Stimulated activated naive B cell treated with anti-CD40 and anti-IgM and Interleukin-4, amounts not matched to agents 10 μg/mL and 1 μg/mL and 100 μg/mL, for 72 hours (primary cell): ENCODE data around the gene KCTD19.

Experiments
- ATAC-seq, 2 donors: fragments of 150-1000 bp; cut with Tn5 transposase; replicated peaks; 2 replicates each; pipeline ENCODE4 v1.10.0; 2021; ENCODE audit warnings: moderate library complexity in 1 of 2
- DNase-seq: peaks from one replicate; pipeline ENCODE4 v3.0.0; 2021
- H3K27ac Mint-ChIP-seq: one replicate; pipeline ENCODE4 v1.8.0; 2022; ENCODE audit warnings: mild to moderate bottlenecking, mixed read lengths
- H3K27me3 Mint-ChIP-seq, 2 donors: one replicate each; pipeline ENCODE4 v1.8.0; 2022; ENCODE audit warnings: mixed read lengths in 2 of 2
- H3K36me3 Mint-ChIP-seq, 2 donors: one replicate each; pipeline ENCODE4 v1.8.0; 2022; ENCODE audit warnings: mixed read lengths in 2 of 2, mild to moderate bottlenecking in 1 of 2
- H3K4me1 Mint-ChIP-seq, 2 donors: one replicate each; pipeline ENCODE4 v1.8.0; 2022; ENCODE audit warnings: mixed read lengths in 2 of 2, mild to moderate bottlenecking in 1 of 2
- H3K4me3 Mint-ChIP-seq, 2 donors: one replicate each; pipeline ENCODE4 v1.8.0; 2022; ENCODE audit warnings: mild to moderate bottlenecking in 2 of 2, mixed read lengths in 2 of 2, moderate library complexity in 1 of 2
- H3K9me3 Mint-ChIP-seq, 2 donors: one replicate each; pipeline ENCODE4 v1.8.0; 2022; ENCODE audit warnings: mixed read lengths in 2 of 2, mild to moderate bottlenecking in 1 of 2

KCTD19 gene

GRCh38 chr16:67270931-67271338 is 55.6 kb downstream of the KCTD19 start:
- no peak for ATAC-seq
- H3K4me1 Mint-ChIP-seq, result peaks cover 0 to 2% of the 10 kb centered on the region in 2 donors
- no peak overlapping the region for H3K27ac Mint-ChIP-seq
- H3K9me3 Mint-ChIP-seq, result no peaks in the 10 kb centered on the region
- peaks cover 0 to 3% of the 10 kb centered on the region in 2 donors for H3K36me3 Mint-ChIP-seq
- peaks cover 0 to 3% of the 10 kb centered on the region in 2 donors for H3K27me3 Mint-ChIP-seq
- H3K4me3 Mint-ChIP-seq, result no peak overlapping the region
- no peak for DNase-seq

DNA sequence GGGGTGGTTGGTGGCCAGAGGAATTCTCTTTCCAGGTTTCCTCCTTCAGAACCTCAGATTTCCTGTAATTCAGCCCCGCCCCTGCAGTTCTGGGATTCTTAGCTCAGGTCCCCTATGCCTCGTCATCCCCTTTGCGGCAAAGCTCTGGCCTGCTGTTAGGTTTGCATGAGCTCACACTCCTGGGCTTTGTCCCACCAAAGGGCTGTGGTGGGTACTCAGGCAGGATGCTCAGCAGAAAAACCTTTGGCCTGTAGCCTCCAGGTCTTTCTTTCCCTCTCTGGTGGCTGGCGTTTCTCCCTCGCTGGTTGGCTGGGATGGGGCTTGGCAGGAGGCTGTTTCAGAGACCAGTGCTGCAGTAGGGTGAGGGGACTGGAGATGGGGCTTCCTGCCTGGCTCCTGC is 56.8 kb downstream of the KCTD19 start:
- no peak overlapping the region for H3K4me3 Mint-ChIP-seq
- DNase-seq (no peak), ATAC-seq (no peak)
- no peaks in the 10 kb centered on the region for H3K4me1 Mint-ChIP-seq
- H3K9me3 Mint-ChIP-seq, result no peaks in the 10 kb centered on the region
- no peaks in the 10 kb centered on the region for H3K36me3 Mint-ChIP-seq
- H3K27ac Mint-ChIP-seq, result no peak overlapping the region
- peaks cover 0 to 7% of the 10 kb centered on the region in 2 donors for H3K27me3 Mint-ChIP-seq

GRCh38 chr16:67268136-67268579 is 58.4 kb downstream of the KCTD19 start:
- Mint-ChIP-seq H3K27me3 (peaks cover 2 to 18% of the 10 kb centered on the region in 2 donors), H3K27ac (no peak overlapping the region), H3K36me3 (no peaks in the 10 kb centered on the region), H3K9me3 (no peaks in the 10 kb centered on the region), H3K4me1 (no peaks in the 10 kb centered on the region), H3K4me3 (no peak overlapping the region)
- DNase-seq (no peak), ATAC-seq (no peak)

GRCh38 chr16:67265834-67266233 is 60.7 kb downstream of the KCTD19 start:
- Mint-ChIP-seq H3K4me3 (no peak overlapping the region), H3K27me3 (peaks cover 8 to 24% of the 10 kb centered on the region in 2 donors), H3K9me3 (no peaks in the 10 kb centered on the region), H3K27ac (peak overlapping the region; percentile 37), H3K4me1 (no peaks in the 10 kb centered on the region), H3K36me3 (no peaks in the 10 kb centered on the region)
- DNase-seq (no peak), ATAC-seq (no peak)

DNA sequence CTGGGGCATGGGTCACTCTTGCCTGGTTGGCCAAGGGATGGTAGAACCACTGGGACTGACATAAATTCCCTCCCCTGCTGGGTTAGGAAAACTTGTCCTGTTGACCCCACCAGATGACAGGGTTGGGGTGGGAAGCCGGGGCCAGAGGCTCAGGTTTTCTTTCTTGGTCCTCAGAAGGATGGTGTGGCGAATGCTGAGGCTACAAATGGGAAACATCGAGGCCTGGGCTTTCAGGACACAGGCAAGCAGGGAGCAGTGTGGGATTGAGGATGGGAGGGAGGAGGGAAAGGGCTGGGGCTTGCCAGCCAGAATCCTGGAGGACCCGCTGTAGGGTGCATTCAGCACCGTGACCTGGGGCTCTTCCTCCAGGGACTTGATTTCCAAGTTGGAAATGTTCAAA is 61.7 kb downstream of the KCTD19 start:
- DNase-seq (no peak), ATAC-seq (no peak)
- Mint-ChIP-seq H3K36me3 (no peaks in the 10 kb centered on the region), H3K27ac (no peak overlapping the region), H3K4me1 (no peaks in the 10 kb centered on the region), H3K4me3 (no peak overlapping the region), H3K27me3 (peaks cover 8 to 24% of the 10 kb centered on the region in 2 donors), H3K9me3 (no peaks in the 10 kb centered on the region)

- Mint-ChIP-seq H3K9me3 (no peaks in the 10 kb centered on the region), H3K36me3 (no peaks in the 10 kb centered on the region), H3K27me3 (peaks cover 8 to 24% of the 10 kb centered on the region in 2 donors), H3K4me1 (no peaks in the 10 kb centered on the region), H3K27ac (peak overlapping the region; percentile 26), H3K4me3 (no peak overlapping the region)
- ATAC-seq (no peak), DNase-seq (no peak)
Observed at GRCh38 chr16:67264277-67264676, 62.3 kb downstream of the KCTD19 start.

- Mint-ChIP-seq H3K36me3 (no peaks in the 10 kb centered on the region), H3K9me3 (no peaks in the 10 kb centered on the region), H3K27me3 (peaks cover 8 to 24% of the 10 kb centered on the region in 2 donors), H3K4me3 (no peak overlapping the region), H3K4me1 (no peaks in the 10 kb centered on the region), H3K27ac (no peak overlapping the region)
- no peak for DNase-seq
- ATAC-seq, result no peak
Observed at GRCh38 chr16:67263201-67263600, 63.3 kb downstream of the KCTD19 start.

- ATAC-seq, result peak; percentile 83 to 85
- H3K4me1 Mint-ChIP-seq, result no peaks in the 10 kb centered on the region
- no peak overlapping the region for H3K27ac Mint-ChIP-seq
- H3K27me3 Mint-ChIP-seq, result peaks cover 25 to 27% of the 10 kb centered on the region in 2 donors
- no peak overlapping the region for H3K4me3 Mint-ChIP-seq
- H3K36me3 Mint-ChIP-seq, result no peaks in the 10 kb centered on the region
- H3K9me3 Mint-ChIP-seq, result no peaks in the 10 kb centered on the region
- DNase-seq, result no peak
Observed at GRCh38 chr16:67260426-67261063, 66.0 kb downstream of the KCTD19 start.

DNA sequence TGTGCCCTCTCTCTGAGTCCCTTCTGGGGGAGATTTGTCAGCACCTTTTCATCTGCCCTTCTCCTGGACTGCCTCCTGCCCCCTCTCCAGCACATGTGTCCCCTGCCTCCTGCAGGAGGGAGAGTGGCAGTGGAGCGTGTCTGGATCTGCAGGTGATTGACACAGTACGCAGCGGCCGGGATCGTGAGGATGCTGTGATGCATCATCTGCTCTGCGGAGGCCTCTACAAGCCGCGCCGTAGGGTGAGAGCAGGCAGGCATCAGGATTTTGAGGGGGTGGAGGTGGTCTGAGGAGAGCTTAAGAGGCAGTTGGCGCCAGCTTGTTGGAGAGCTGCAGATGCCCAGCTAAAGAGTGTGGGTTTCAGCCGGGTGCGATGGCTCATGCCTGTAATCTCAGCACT is 66.8 kb downstream of the KCTD19 start:
- H3K27me3 Mint-ChIP-seq, result peaks cover 28 to 32% of the 10 kb centered on the region in 2 donors
- no peaks in the 10 kb centered on the region for H3K4me1 Mint-ChIP-seq
- DNase-seq (no peak), ATAC-seq (no peak)
- H3K9me3 Mint-ChIP-seq, result no peaks in the 10 kb centered on the region
- H3K36me3 Mint-ChIP-seq, result no peaks in the 10 kb centered on the region
- no peak overlapping the region for H3K4me3 Mint-ChIP-seq
- H3K27ac Mint-ChIP-seq, result no peak overlapping the region

- H3K27ac Mint-ChIP-seq, result no peak overlapping the region
- no peaks in the 10 kb centered on the region for H3K9me3 Mint-ChIP-seq
- ATAC-seq (no peak), DNase-seq (no peak)
- H3K4me3 Mint-ChIP-seq, result no peak overlapping the region
- H3K27me3 Mint-ChIP-seq, result peaks cover 25 to 28% of the 10 kb centered on the region in 2 donors
- H3K4me1 Mint-ChIP-seq, result no peaks in the 10 kb centered on the region
- H3K36me3 Mint-ChIP-seq, result peaks cover 0 to under 1% of the 10 kb centered on the region in 2 donors
Observed at GRCh38 chr16:67258161-67258835, 68.2 kb downstream of the KCTD19 start.

DNA sequence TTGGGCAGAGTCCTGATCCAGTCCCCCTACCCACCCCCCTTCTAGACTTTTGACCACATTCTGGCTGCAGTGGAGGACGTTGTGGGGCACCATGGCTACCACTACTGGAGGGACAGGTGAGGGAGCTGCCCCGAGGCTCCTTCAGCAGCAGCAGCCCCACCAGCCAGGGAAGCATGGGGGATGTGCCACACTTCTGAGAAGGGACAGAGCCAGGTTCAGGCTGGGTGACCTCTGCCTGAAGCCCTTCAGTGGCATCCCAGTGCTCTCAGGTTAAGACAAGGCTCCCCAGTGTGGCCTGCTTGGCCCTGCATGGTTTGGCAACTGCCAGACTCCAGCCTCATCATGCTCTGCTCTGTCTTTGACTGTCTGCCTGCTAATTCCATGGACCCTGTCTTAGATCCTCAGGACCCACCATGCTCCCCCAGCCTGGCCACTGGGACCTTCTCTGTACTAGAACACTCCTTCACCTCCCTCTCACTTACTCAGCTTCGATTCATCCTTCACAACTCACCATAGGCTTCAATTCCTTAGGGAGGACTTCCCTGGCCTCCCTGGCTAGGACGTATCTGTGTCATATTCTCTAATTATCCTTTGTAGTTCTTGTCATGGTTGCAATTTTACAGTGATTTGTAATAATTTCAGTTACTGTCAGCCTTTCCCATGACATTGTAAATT is 68.9 kb downstream of the KCTD19 start:
- Mint-ChIP-seq H3K4me3 (no peak overlapping the region), H3K27me3 (peaks cover 24 to 25% of the 10 kb centered on the region in 2 donors), H3K36me3 (peaks cover 2 to 3% of the 10 kb centered on the region in 2 donors)

DNA sequence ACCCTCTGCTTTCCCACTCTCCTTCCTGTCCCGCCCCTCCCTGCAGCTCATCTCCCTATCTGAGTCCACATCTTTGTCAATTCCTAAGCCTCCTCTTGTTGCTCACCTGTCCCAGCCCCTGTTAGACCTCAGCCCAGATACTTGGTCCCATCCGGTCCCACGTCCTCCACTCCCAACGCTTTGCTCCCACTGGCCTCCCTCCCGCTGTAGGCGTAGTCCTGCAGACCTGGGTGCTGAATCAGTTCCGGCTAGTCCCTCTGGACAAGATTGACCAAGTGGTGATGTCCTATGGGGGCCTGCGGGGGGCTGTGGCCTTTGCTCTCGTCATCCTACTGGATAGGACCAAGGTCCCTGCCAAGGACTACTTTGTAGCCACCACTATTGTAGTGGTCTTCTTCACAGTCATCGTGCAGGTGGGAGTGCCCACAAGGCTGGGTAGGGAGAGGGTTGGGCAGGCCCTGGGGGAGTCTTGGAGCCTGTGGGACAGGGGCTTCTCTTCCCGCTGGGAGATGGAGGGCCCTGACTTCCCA is 69.8 kb downstream of the KCTD19 start:
- peaks cover 28 to 31% of the 10 kb centered on the region in 2 donors for H3K27me3 Mint-ChIP-seq
- DNase-seq (no peak), ATAC-seq (no peak)
- peaks cover 2 to 4% of the 10 kb centered on the region in 2 donors for H3K36me3 Mint-ChIP-seq
- no peak overlapping the region for H3K27ac Mint-ChIP-seq
- H3K4me3 Mint-ChIP-seq, result no peak overlapping the region
- H3K4me1 Mint-ChIP-seq, result no peaks in the 10 kb centered on the region
- no peaks in the 10 kb centered on the region for H3K9me3 Mint-ChIP-seq

More for the DNA sequence above, 68.9 kb downstream of the KCTD19 start:
- ATAC-seq (no peak), DNase-seq (no peak)
- H3K4me1 Mint-ChIP-seq, result no peaks in the 10 kb centered on the region
- no peak overlapping the region for H3K27ac Mint-ChIP-seq
- H3K9me3 Mint-ChIP-seq, result no peaks in the 10 kb centered on the region

DNA sequence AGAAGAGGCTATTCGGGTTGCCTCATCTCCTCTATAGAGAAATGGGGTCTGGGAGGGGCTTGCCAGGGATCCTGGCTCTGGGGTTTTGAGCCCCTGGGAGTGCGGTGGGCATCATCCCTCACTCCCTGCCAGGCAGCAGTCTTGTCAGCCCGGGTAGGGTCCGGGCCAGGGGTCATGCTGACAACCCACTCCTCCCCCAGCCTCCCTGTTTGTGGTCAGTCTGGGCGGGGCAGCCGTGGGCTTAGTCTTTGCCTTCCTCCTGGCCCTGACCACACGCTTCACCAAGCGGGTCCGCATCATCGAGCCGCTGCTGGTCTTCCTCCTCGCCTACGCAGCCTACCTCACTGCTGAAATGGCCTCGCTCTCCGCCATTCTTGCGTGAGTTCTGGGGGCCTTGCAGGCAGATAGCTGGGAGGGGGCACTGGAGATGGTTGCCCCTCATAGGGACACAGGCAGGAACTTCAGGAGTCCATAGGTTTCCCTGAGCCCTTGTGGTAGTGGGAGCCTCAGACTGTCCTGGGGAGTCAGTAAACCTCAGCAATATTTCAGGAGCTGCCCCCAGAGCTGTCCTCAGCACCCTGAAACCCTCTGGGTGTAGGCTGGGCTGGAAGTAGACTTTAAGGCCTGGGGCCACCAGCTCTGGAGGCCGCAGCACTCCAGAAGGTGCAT is 70.9 kb downstream of the KCTD19 start:
- Mint-ChIP-seq H3K9me3 (no peaks in the 10 kb centered on the region), H3K4me3 (no peak overlapping the region)
- no peak for ATAC-seq

More for the DNA sequence above, 70.9 kb downstream of the KCTD19 start:
- Mint-ChIP-seq H3K4me1 (no peaks in the 10 kb centered on the region), H3K27ac (no peak overlapping the region), H3K27me3 (peaks cover 31 to 37% of the 10 kb centered on the region in 2 donors), H3K36me3 (peaks cover 2 to 4% of the 10 kb centered on the region in 2 donors)
- DNase-seq, result no peak
